Thyroid gland (tissue), 4 donors: ENCODE data around the gene WDR73. TPM values are rescaled to one million over a fixed set of nuclear protein-coding genes. Genes with fewer than 3 reads are reported as not detected.
A peak's percentile ranks its signal among the peaks of the same experiment; 100 is the strongest.
"Not testable (repeated sequence)": the region's sequence is repeated elsewhere in the genome, so short reads cannot be mapped to it uniquely, and the experiment has no call there.

ENCODE experiments used
- DNase-seq, 2 donors: peaks; one replicate each; pipeline ENCODE4 v3.0.0-alpha.2; 2019
- H3K27ac ChIP-seq, 3 donors: fragments of 200-600 bp; sonication (generic); 1 replicate in 2 of 3; 2 replicates in 1 of 3; pipeline ENCODE4 v1.5.1; 2016 to 2019; ENCODE audit warnings: mild to moderate bottlenecking in 1 of 3, moderate library complexity in 1 of 3
- H3K27me3 ChIP-seq: fragments of 200-600 bp; sonication (generic); one replicate; pipeline ENCODE4 v1.5.1; 2019
- H3K36me3 ChIP-seq, 2 donors: fragments of 200-600 bp; sonication (generic); one replicate each; pipeline ENCODE4 v1.5.1; 2016 to 2019
- H3K4me1 ChIP-seq, 2 donors: fragments of 200-600 bp; sonication (generic); one replicate each; pipeline ENCODE4 v1.5.1; 2017 to 2019
- H3K4me3 ChIP-seq, 3 donors: fragments of 200-600 bp; sonication (generic); replicated peaks in 1 of 3; 1 replicate in 2 of 3; 2 replicates in 1 of 3; pipeline ENCODE4 v1.5.1; 2016; ENCODE audit warnings: mild to moderate bottlenecking in 1 of 3
- H3K9me3 ChIP-seq: fragments of 200-600 bp; sonication (generic); one replicate; pipeline ENCODE4 v1.5.1; 2017
- CTCF ChIP-seq, 6 experiments: fragments of 200-600 bp in 3 of 6; fragments of 450-650 bp in 3 of 6; sonication (generic) in 3 of 6; IDR thresholded peaks; one replicate each; pipeline ENCODE4 v1.5.1; 2016 to 2019; ENCODE audit warnings: antibody characterized with exemption in 6 of 6, mild to moderate bottlenecking in 2 of 6, inconsistent platforms in 1 of 6, moderate library complexity in 1 of 6
- POLR2A ChIP-seq, 2 donors: fragments of 450-650 bp; IDR thresholded peaks; one replicate each; pipeline ENCODE4 v1.6.1; 2017; ENCODE audit warnings: antibody characterized with exemption in 2 of 2, mild to moderate bottlenecking in 2 of 2, moderate library complexity in 1 of 2
- WGBS, 2 donors: methylation state at CpG; one replicate each; pipeline ENCODE4 v1.1.5; 2017; 5-methylcytosine and 5-hydroxymethylcytosine counted together
- intact Hi-C: fragments of 100-400 bp; cut with DNase I; formaldehyde crosslinking; loops from one replicate; pipeline ENCODE4 v1.15.1; 2023
- total RNA-seq, 4 donors: library from RNA; depleted of rRNA; stranded (reverse); fragments of >200 nt; gene quantifications; one replicate each; pipeline ENCODE4 v1.2.3, GENCODE V29; 2016

The WDR73 gene
- total RNA-seq, 4 donors from 2014 or later, result 37.5 to 63.3 (median 41.1) TPM

- no peak for TF ChIP-seq POLR2A (IDR thresholded peaks at IDR 0.05)
- no peak for TF ChIP-seq CTCF (IDR thresholded peaks at IDR 0.05)
- 95% methylated on average over 9 to 10 of the region's 10 CpGs for WGBS, 2 donors
- H3K4me3 ChIP-seq, result no peak overlapping the region
- DNase-seq, result no peak
- intact Hi-C loops, result no loop called here
- H3K4me1 ChIP-seq, result peaks cover 4 to 16% of the 10 kb centered on the region in 2 donors
- H3K9me3 ChIP-seq, result no peaks in the 10 kb centered on the region
- peaks cover 63 to 78% of the 10 kb centered on the region in 2 donors for H3K36me3 ChIP-seq
- H3K27me3 ChIP-seq, result no peaks in the 10 kb centered on the region
- no peak overlapping the region for H3K27ac ChIP-seq
Observed at GRCh38 chr15:84645997-84646396, 8.1 kb downstream of the WDR73 start.

GRCh38 chr15:84645496-84645895 lies 8.6 kb downstream of the WDR73 start:
- Histone ChIP-seq H3K9me3 (no peaks in the 10 kb centered on the region), H3K36me3 (peaks cover 68 to 76% of the 10 kb centered on the region in 2 donors), H3K4me1 (peaks cover 4 to 16% of the 10 kb centered on the region in 2 donors), H3K27me3 (no peaks in the 10 kb centered on the region), H3K4me3 (no peak overlapping the region), H3K27ac (no peak overlapping the region)
- 94 to 95% methylated on average over 4 to 10 of the region's 10 CpGs for WGBS, 2 donors
- intact Hi-C loops, result no loop called here
- no peak for DNase-seq
- TF ChIP-seq POLR2A (IDR thresholded peaks at IDR 0.05), result no peak
- TF ChIP-seq CTCF (IDR thresholded peaks at IDR 0.05), result no peak

GRCh38 chr15:84643838-84644237 lies 10.2 kb downstream of the WDR73 start:
- peaks cover 3 to 7% of the 10 kb centered on the region in 2 donors for H3K4me1 ChIP-seq
- intact Hi-C loops, result loop anchor here (5.0 kb wide), 1 partner anchor 42 kb away; the partner anchor contains the start of gene ZSCAN2
- DNase-seq, result no peak
- TF ChIP-seq POLR2A (IDR thresholded peaks at IDR 0.05), result no peak
- TF ChIP-seq CTCF (IDR thresholded peaks at IDR 0.05), result no peak
- no peaks in the 10 kb centered on the region for H3K27me3 ChIP-seq
- WGBS, 2 donors, result 91 to 93% methylated on average over 6 of the region's 6 CpGs
- no peaks in the 10 kb centered on the region for H3K9me3 ChIP-seq
- H3K27ac ChIP-seq, result no peak overlapping the region
- H3K36me3 ChIP-seq, result peaks cover 78 to 81% of the 10 kb centered on the region in 2 donors
- no peak overlapping the region for H3K4me3 ChIP-seq

- H3K4me3 ChIP-seq, H3K9me3 ChIP-seq, H3K27ac ChIP-seq, DNase-seq, H3K27me3 ChIP-seq, H3K4me1 ChIP-seq: not testable (repeated sequence)
- H3K36me3 ChIP-seq, result peaks cover 68 to 73% of the 10 kb centered on the region in 2 donors
- 62 to 63% methylated on average over 2 of the region's 2 CpGs for WGBS, 2 donors
- intact Hi-C loops, result loop anchor here (5.0 kb wide), 1 partner anchor 40 kb away; the partner anchor contains the start of gene ZSCAN2
Observed at GRCh38 chr15:84642640-84643039, 11.4 kb downstream of the WDR73 start.

- WGBS, 2 donors, result 94 to 97% methylated on average over 9 of the region's 9 CpGs
- DNase-seq, H3K4me1 ChIP-seq, H3K27me3 ChIP-seq, H3K9me3 ChIP-seq, H3K27ac ChIP-seq, H3K4me3 ChIP-seq: not testable (repeated sequence)
- intact Hi-C loops, result loop anchor here (5.0 kb wide), 1 partner anchor 40 kb away; the partner anchor contains the start of gene ZSCAN2
- peaks cover 61 to 67% of the 10 kb centered on the region in 2 donors for H3K36me3 ChIP-seq
Observed at GRCh38 chr15:84641871-84642270, 12.2 kb downstream of the WDR73 start.

GRCh38 chr15:84638103-84638502 lies 16.0 kb downstream of the WDR73 start:
- 52 to 54% methylated on average over 3 of the region's 3 CpGs for WGBS, 2 donors

More at GRCh38 chr15:84638103-84638502, 16.0 kb downstream of the WDR73 start:
- H3K4me1 ChIP-seq, result peaks cover 15 to 23% of the 10 kb centered on the region in 2 donors
- H3K27me3 ChIP-seq, result no peaks in the 10 kb centered on the region
- peak; percentile 43 to 53 for DNase-seq
- H3K4me3 ChIP-seq, result no peak overlapping the region
- no peaks in the 10 kb centered on the region for H3K9me3 ChIP-seq
- intact Hi-C loops, result no loop called here
- TF ChIP-seq POLR2A (IDR thresholded peaks at IDR 0.05) (peak in 1 of 2 donors; percentile 20), CTCF (IDR thresholded peaks at IDR 0.05) (peak in 3 of 6 experiments; percentile 25 to 40 (median 25))
- H3K36me3 ChIP-seq, result peaks cover 31 to 39% of the 10 kb centered on the region in 2 donors
- H3K27ac ChIP-seq, result peak overlapping the region; percentile 38 to 52 (median 42)
